NCI-H187 (cell line): ENCODE data around the gene OR5AP2.
"Not testable (repeated sequence)": the region's sequence is repeated elsewhere in the genome, so short reads cannot be mapped to it uniquely, and the experiment has no call there.

ENCODE experiments used
- DNase-seq, 2 experiments: peaks; one replicate each; lab custom pipeline; 2025; lab: John Stamatoyannopoulos, UW

Gene OR5AP2

GRCh38 chr11:56642339-56642738 is at the start of gene OR5AP2:
TSS of gene OR5AP2 (minus strand) at chr11:56642439. CDS start at chr11:56642439, 0 bp downstream.
- DNase-seq, result no peak

- DNase-seq, result not testable (repeated sequence)
Measured at GRCh38 chr11:56691179-56691578, 48.9 kb upstream of the OR5AP2 start.

GRCh38 chr11:56688554-56689100 is 46.4 kb upstream of the OR5AP2 start:
- DNase-seq, result no peak

GRCh38 chr11:56670984-56671383 is 28.7 kb upstream of the OR5AP2 start:
- DNase-seq, result no peak

- no peak for DNase-seq
Measured at GRCh38 chr11:56663386-56663785, 21.1 kb upstream of the OR5AP2 start, which contains the start of gene OR5AR1. TSS of gene OR5AR1 (plus strand) at chr11:56663686. CDS start at chr11:56663686, 0 bp downstream.

GRCh38 chr11:56659755-56660154 is 17.5 kb upstream of the OR5AP2 start:
- no peak for DNase-seq

GRCh38 chr11:56637500-56637899 is 4.7 kb downstream of the OR5AP2 start:
- DNase-seq, result no peak

GRCh38 chr11:56636861-56637260 is 5.4 kb downstream of the OR5AP2 start:
- no peak for DNase-seq

GRCh38 chr11:56632329-56632728 is 9.9 kb downstream of the OR5AP2 start:
- no peak for DNase-seq

- no peak for DNase-seq
Measured at GRCh38 chr11:56625946-56626345, 16.3 kb downstream of the OR5AP2 start.

GRCh38 chr11:56624661-56625110 is 17.6 kb downstream of the OR5AP2 start:
- no peak for DNase-seq

- DNase-seq, result no peak
Measured at GRCh38 chr11:56611174-56611573, 31.1 kb downstream of the OR5AP2 start.

GRCh38 chr11:56592088-56592717 is 50.0 kb downstream of the OR5AP2 start:
- not testable (repeated sequence) for DNase-seq
